EH (cell line): ENCODE data around the gene GABRB1.

Experiments used
- DNase-seq: peaks from one replicate; pipeline ENCODE4 v3.0.0-alpha.2; 2015; ENCODE audit warnings: low read depth

Gene GABRB1

GRCh38 chr4:47118192-47118929 is 87.0 kb downstream of the GABRB1 start:
- DNase-seq, result no peak

GRCh38 chr4:47120783-47121182 is 89.4 kb downstream of the GABRB1 start:
- no peak for DNase-seq

- DNase-seq, result peak; percentile 71
Measured at GRCh38 chr4:47122592-47123291, 91.4 kb downstream of the GABRB1 start.

GRCh38 chr4:47128991-47129390 is 97.6 kb downstream of the GABRB1 start:
- DNase-seq, result no peak

- DNase-seq, result no peak
Measured at GRCh38 chr4:47135210-47135609, 103.8 kb downstream of the GABRB1 start.

- no peak for DNase-seq
Measured at GRCh38 chr4:47143261-47143660, 111.9 kb downstream of the GABRB1 start.

- peak; percentile 68 for DNase-seq
Measured at GRCh38 chr4:47145630-47146029, 114.3 kb downstream of the GABRB1 start.

- no peak for DNase-seq
Measured at GRCh38 chr4:47154816-47155370, 123.5 kb downstream of the GABRB1 start.

GRCh38 chr4:47155919-47156318 is 124.6 kb downstream of the GABRB1 start:
- DNase-seq, result no peak

- DNase-seq, result no peak
Measured at GRCh38 chr4:47160095-47160494, 128.7 kb downstream of the GABRB1 start.

- peak; percentile 4 for DNase-seq
Measured at GRCh38 chr4:47167081-47168035, 136.0 kb downstream of the GABRB1 start.

- DNase-seq, result no peak
Measured at GRCh38 chr4:47184083-47184482, 152.7 kb downstream of the GABRB1 start.

GRCh38 chr4:47185761-47186160 is 154.4 kb downstream of the GABRB1 start:
- no peak for DNase-seq

- DNase-seq, result no peak
Measured at GRCh38 chr4:47187608-47188007, 156.2 kb downstream of the GABRB1 start.

GRCh38 chr4:47193179-47193578 is 161.8 kb downstream of the GABRB1 start:
- no peak for DNase-seq

- DNase-seq, result peak; percentile 42
Measured at GRCh38 chr4:47194036-47194737, 162.8 kb downstream of the GABRB1 start.

- DNase-seq, result peak; percentile 36
Measured at GRCh38 chr4:47195706-47196105, 164.3 kb downstream of the GABRB1 start.

GRCh38 chr4:47198791-47199190 is 167.4 kb downstream of the GABRB1 start:
- no peak for DNase-seq

- no peak for DNase-seq
Measured at GRCh38 chr4:47203593-47203992, 172.2 kb downstream of the GABRB1 start.

GRCh38 chr4:47207555-47207954 is 176.2 kb downstream of the GABRB1 start:
- DNase-seq, result no peak

- DNase-seq, result peak; percentile 93
Measured at GRCh38 chr4:47209833-47210232, 178.5 kb downstream of the GABRB1 start.
